ENCODE results near the gene RAB13. TPM values are rescaled to one million over a fixed set of nuclear protein-coding genes. Genes with fewer than 3 reads are reported as not detected.

Gene RAB13
- total and polyA plus RNA-seq, 2 of the 8 experiments (the other 6 are each of a cell fraction or from before 2014, with no cell fraction given): 70.5 to 157 TPM

DNA sequence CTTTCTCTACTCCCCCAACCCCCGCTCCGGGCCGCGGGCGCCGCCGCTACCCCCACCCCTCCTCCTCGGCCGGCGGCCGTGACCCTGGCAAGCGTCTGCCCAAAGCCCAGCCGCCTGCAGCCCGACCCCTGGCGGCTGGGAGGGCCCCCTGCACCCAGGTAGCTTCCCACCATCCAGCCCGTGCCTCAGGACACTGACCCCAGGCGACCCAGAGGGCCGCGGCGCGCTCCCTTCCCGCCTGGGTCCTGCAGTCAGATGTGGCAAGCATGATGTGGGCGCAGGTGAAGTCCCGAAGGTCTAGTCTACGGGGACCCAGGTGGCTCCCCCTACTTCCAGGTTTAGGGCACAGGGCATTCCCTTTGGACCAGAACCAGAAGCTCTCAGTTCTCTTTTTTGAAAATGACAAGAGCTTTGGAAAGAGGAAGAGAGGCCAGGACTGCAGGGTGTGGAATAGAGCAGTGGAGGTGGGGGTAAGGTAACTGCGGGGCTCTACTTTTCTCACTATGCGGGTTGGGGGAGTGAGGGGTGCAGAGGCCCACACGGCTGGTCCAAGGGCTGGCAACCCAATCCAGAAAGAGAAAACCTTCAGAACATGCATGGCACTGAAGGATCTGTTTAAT is 39.4 kb downstream of the RAB13 start, which contains the start of gene DENND4B (continued):
- TF ChIP-seq BCL11A (IDR thresholded peaks at IDR 0.05; ENCODE audit: low read depth in 2 of 2, low read length in 2 of 2) (no peak), CHD2 (IDR thresholded peaks at IDR 0.05; ENCODE audit: low read length) (peak; percentile 54; the same call in 1 of the 2 replicates), KDM1A (IDR thresholded peaks at IDR 0.05; ENCODE audit: borderline replicate concordance, low read length) (no peak), SRF (IDR thresholded peaks at IDR 0.05; ENCODE audit: low read depth, low read length) (no peak), BRCA1 (IDR thresholded peaks at IDR 0.05; ENCODE audit: low read depth, low read length) (no peak), TCF12 (IDR thresholded peaks at IDR 0.05; ENCODE audit: low read depth, low read length) (0 out of 2 replicates have a peak, but pooled peaks have one; percentile 56), EGR1 (IDR thresholded peaks at IDR 0.05; ENCODE audit: borderline replicate concordance, low read depth, low read length) (no peak), TBP (IDR thresholded peaks at IDR 0.05; ENCODE audit: low read depth, low read length) (0 out of 2 replicates have a peak, but pooled peaks have one; percentile 32), RFX5 (IDR thresholded peaks at IDR 0.05; ENCODE audit: borderline replicate concordance, low read depth, low read length) (no peak), SP1 (IDR thresholded peaks at IDR 0.05; ENCODE audit: low read depth, low read length) (no peak), GABPA (IDR thresholded peaks at IDR 0.05; ENCODE audit: borderline replicate concordance, insufficient read depth, low read length) (peak; percentile 40; the same call in 1 of the 2 replicates), RXRA (IDR thresholded peaks at IDR 0.05; ENCODE audit: insufficient read depth, low read depth, low read length) (peak; percentile 95), SIN3A (conservative IDR thresholded peaks at IDR 0.05 in 1 of 2, IDR thresholded peaks at IDR 0.05 in 1 of 2; ENCODE audit: low read depth in 1 of 2, low read length in 2 of 2) (peak in 1 of 2 experiments; percentile 82; a peak in 2 of 4 replicates), EP300 (IDR thresholded peaks at IDR 0.05; ENCODE audit: borderline replicate concordance in 1 of 2, low read depth in 2 of 2, low read length in 2 of 2) (peak in 1 of 2 experiments; percentile 50; a peak in 1 of 3 replicates), HDAC2 (IDR thresholded peaks at IDR 0.05; ENCODE audit: borderline replicate concordance in 1 of 2, low read depth in 2 of 2, low read length in 2 of 2) (no peak), EZH2 (IDR thresholded peaks at IDR 0.05; ENCODE audit: low read depth, low read length, severe bottlenecking) (no peak), RAD21 (IDR thresholded peaks at IDR 0.05 in 1 of 2, conservative IDR thresholded peaks at IDR 0.05 in 1 of 2; ENCODE audit: low read depth in 2 of 2, low read length in 2 of 2) (peak; percentile 61 to 71), POLR2A (IDR thresholded peaks at IDR 0.05; ENCODE audit: control extremely low read depth in 1 of 2, low read depth in 2 of 2, low read length in 2 of 2) (no peak), NRF1 (IDR thresholded peaks at IDR 0.05; ENCODE audit: low read depth, low read length) (no peak), SP2 (IDR thresholded peaks at IDR 0.05; ENCODE audit: low read length) (no peak; the same call in 1 of the 2 replicates), SP4 (IDR thresholded peaks at IDR 0.05; ENCODE audit: low read length) (no peak; the same call in 1 of the 2 replicates), CREB1 (IDR thresholded peaks at IDR 0.05) (peak; percentile 53), SIRT6 (IDR thresholded peaks at IDR 0.05; ENCODE audit: low read length) (no peak)
- TF ChIP-seq, protein P1, sequence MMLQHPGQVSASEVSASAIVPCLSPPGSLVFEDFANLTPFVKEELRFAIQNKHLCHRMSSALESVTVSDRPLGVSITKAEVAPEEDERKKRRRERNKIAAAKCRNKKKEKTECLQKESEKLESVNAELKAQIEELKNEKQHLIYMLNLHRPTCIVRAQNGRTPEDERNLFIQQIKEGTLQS (IDR thresholded peaks at IDR 0.05; ENCODE audit: insufficient read depth, low read depth, low read length): no peak

Measured in H1 (cell line).